ENCODE measurements around the gene CFAP92.

The CFAP92 gene

DNA sequence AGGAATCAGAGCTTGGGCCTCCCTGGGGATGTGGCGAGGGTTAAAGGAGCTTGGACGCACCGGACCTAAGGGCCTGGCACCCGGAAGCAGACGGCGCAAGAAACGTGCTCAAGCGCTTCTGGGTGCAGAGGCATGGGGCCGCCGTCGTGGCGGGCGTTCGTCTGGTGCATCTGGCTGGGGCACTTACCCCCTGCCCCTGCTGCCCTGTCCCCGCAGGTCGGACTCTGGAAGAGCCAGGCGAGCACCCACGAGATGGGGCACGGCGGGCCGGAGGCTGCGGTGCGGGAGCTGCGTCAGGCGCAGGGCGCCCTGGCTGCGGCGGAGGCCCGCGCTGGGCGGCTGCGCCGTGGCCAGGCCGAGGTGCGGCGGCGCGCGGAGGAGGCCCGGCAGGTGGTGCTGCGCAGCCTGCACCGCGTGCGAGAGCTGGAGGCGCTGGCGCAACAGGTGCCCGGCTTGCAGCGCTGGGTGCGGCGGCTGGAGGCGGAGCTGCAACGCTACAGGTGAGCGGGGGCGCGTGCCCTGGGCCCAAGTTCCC, 9.8 kb upstream of the CFAP92 start:
- peaks cover 65% of the 10 kb centered on the region for H3K27me3 ChIP-seq (ENCODE audit: insufficient read depth, poor library complexity, severe bottlenecking)
- peak; percentile 79 for ATAC-seq (ENCODE audit: low read depth)

DNA sequence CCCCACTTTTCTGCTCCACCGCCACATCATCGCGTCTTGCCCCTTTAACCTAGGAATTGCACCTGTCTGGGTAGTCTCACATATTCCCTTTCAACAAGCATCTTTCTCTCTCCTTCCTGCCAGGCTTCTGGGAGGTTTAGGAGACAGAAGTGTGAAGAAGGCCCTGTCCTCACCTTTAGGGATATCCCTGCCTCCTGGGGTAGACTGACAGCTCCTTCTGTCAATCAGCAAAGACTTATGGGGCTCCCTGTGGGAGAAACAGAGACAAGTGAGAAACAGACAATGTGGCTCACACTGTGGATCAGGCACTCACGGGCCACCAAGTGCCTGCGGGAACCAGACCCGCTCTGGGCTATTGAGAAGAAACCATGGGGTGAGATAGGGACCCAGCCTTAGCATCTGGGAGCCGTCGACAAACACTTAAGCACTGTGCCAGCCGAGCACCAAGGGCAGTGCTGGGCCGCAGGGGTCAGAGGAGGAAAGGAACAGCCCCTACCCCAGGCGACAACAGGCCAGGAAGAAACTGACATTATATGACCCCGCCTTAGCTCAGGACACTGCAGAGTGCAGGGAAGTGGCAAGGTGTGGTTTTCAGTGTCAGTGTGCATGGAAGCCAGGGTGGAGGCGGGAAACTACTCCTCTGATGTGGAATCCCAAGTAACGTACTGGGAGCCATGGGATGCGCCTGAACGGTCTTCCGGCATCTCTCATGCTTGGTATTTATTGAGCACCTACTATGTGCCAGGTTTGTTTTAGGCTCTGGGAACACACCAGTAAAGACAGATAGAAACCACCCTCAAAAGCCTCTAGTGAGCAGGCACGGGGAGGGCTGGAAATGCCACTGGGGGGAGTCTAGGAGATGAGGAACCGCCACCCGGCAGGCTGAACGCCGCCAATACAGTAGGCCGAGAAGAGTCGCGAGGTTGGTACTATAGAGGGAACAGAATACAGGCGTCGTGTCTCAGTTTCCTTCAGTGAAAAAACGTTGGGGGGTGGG, 9.0 kb upstream of the CFAP92 start:
- H3K4me3 ChIP-seq (ENCODE audit: severe bottlenecking), result no peak overlapping the region
- TF ChIP-seq, protein P1, sequence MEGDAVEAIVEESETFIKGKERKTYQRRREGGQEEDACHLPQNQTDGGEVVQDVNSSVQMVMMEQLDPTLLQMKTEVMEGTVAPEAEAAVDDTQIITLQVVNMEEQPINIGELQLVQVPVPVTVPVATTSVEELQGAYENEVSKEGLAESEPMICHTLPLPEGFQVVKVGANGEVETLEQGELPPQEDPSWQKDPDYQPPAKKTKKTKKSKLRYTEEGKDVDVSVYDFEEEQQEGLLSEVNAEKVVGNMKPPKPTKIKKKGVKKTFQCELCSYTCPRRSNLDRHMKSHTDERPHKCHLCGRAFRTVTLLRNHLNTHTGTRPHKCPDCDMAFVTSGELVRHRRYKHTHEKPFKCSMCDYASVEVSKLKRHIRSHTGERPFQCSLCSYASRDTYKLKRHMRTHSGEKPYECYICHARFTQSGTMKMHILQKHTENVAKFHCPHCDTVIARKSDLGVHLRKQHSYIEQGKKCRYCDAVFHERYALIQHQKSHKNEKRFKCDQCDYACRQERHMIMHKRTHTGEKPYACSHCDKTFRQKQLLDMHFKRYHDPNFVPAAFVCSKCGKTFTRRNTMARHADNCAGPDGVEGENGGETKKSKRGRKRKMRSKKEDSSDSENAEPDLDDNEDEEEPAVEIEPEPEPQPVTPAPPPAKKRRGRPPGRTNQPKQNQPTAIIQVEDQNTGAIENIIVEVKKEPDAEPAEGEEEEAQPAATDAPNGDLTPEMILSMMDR (IDR thresholded peaks at IDR 0.05; ENCODE audit: poor library complexity, severe bottlenecking), result no peak
- peaks cover 70% of the 10 kb centered on the region for H3K27me3 ChIP-seq (ENCODE audit: insufficient read depth, poor library complexity, severe bottlenecking)
- ATAC-seq (ENCODE audit: low read depth) (no peak), DNase-seq (ENCODE audit: low spot score) (no peak)
- no peaks in the 10 kb centered on the region for H3K36me3 ChIP-seq (ENCODE audit: low read depth)
- no peaks in the 10 kb centered on the region for H3K4me1 ChIP-seq (ENCODE audit: insufficient read depth, poor library complexity, severe bottlenecking)
- H3K27ac ChIP-seq (ENCODE audit: poor library complexity, severe bottlenecking), result no peak overlapping the region
- no peaks in the 10 kb centered on the region for H3K9me3 ChIP-seq (ENCODE audit: severe bottlenecking)

More for the DNA sequence above, 9.8 kb upstream of the CFAP92 start:
- TF ChIP-seq, protein P1 (IDR thresholded peaks at IDR 0.05; ENCODE audit: poor library complexity, severe bottlenecking), result peak; percentile 26
- Histone ChIP-seq H3K36me3 (ENCODE audit: low read depth) (no peaks in the 10 kb centered on the region), H3K4me1 (ENCODE audit: insufficient read depth, poor library complexity, severe bottlenecking) (no peaks in the 10 kb centered on the region), H3K27ac (ENCODE audit: poor library complexity, severe bottlenecking) (no peak overlapping the region), H3K9me3 (ENCODE audit: severe bottlenecking) (no peaks in the 10 kb centered on the region), H3K4me3 (ENCODE audit: severe bottlenecking) (no peak overlapping the region)
- DNase-seq (ENCODE audit: low spot score), result no peak

DNA sequence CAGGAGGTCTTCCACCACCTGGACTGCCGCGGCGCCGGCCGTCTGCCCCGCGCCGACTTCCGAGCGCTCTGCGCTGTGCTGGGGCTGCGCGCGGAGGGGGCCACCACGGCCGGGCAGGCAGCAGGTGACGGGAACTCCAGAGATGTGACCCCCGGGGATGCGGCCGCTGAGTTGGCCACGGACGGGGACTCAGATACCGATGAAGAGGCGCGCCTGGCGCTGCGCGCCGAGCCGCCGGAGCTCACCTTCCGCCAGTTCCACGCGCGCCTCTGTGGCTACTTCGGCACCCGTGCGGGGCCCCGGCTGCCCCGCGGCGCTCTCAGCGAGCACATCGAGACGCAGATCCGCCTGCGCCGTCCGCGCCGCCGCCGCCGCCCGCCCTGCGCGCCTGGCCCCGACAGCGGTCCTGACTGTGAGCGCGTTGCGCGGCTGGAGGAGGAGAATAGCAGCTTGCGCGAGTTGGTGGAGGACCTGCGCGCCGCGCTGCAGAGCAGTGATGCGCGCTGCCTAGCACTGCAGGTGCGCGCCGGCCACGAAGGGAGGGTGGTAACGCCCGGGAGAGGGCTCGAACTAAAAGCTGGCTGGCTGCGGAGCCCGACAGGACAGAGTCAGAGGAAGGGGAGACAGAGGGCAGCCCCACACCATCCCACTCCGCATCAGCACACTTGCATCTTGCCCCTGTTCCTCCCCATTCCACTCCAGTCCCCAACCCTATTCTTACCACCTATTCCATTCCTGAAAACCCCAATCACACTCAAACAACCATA, 8.1 kb upstream of the CFAP92 start:
- ATAC-seq (ENCODE audit: low read depth) (peak; percentile 47; the same call in 2 of the 3 replicates), DNase-seq (ENCODE audit: low spot score) (no peak)
- H3K4me3 ChIP-seq (ENCODE audit: severe bottlenecking), result peak overlapping the region; percentile 1
- H3K27me3 ChIP-seq (ENCODE audit: insufficient read depth, poor library complexity, severe bottlenecking), result peaks cover 65% of the 10 kb centered on the region
- no peaks in the 10 kb centered on the region for H3K4me1 ChIP-seq (ENCODE audit: insufficient read depth, poor library complexity, severe bottlenecking)
- H3K27ac ChIP-seq (ENCODE audit: poor library complexity, severe bottlenecking), result no peak overlapping the region
- H3K9me3 ChIP-seq (ENCODE audit: severe bottlenecking), result no peaks in the 10 kb centered on the region
- TF ChIP-seq, protein P1 (IDR thresholded peaks at IDR 0.05; ENCODE audit: poor library complexity, severe bottlenecking), result no peak
- no peaks in the 10 kb centered on the region for H3K36me3 ChIP-seq (ENCODE audit: low read depth)

DNA sequence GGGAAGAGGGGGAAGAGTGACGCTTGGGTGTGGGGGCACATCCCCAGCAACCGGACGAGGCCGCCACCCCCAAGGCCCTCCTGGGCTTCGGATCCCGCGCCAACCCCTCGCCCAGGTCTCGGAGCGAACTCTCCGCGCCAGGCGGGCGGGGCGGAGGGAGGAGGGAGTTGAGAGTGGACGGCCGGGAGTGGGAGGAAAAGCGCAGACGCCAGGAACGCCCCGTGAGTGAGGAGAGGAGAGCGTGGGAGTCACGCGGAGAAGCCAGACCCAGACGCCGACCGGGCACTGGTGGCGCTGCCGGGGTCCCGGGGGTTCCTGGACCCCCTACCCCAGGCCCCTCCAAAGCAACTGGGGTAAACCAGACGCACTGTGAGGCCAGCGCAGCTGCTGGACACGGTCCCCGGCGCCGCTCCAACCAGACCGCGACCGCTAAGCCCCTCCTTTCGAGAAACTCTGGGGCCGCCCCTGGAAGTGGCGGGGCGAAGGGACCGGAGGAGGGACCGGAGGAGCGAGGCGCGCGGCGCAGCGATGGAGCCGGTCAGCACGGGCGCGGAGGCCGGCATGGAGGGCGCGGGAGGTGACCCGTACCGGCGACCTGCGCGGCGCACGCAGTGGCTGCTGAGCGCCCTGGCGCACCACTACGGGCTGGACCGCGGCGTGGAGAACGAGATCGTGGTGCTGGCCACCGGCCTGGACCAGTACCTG, 7.4 kb upstream of the CFAP92 start, which contains the start of gene EFCC1:
TSS of gene EFCC1 (plus strand) at position 204 of the 705 bp plus-strand sequence. CDS start at position 529, 325 bp downstream.
- H3K4me1 ChIP-seq (ENCODE audit: insufficient read depth, poor library complexity, severe bottlenecking), result no peaks in the 10 kb centered on the region
- peaks cover 65% of the 10 kb centered on the region for H3K27me3 ChIP-seq (ENCODE audit: insufficient read depth, poor library complexity, severe bottlenecking)
- no peaks in the 10 kb centered on the region for H3K36me3 ChIP-seq (ENCODE audit: low read depth)
- no peaks in the 10 kb centered on the region for H3K9me3 ChIP-seq (ENCODE audit: severe bottlenecking)
- ATAC-seq (ENCODE audit: low read depth) (peak; percentile 26; the same call in 2 of the 3 replicates), DNase-seq (ENCODE audit: low spot score) (no peak)
- TF ChIP-seq, protein P1 (IDR thresholded peaks at IDR 0.05; ENCODE audit: poor library complexity, severe bottlenecking), result no peak
- peak within 1 kb of the TSS; percentile 1 for H3K4me3 ChIP-seq (ENCODE audit: severe bottlenecking)
- no peak within 1 kb of the TSS for H3K27ac ChIP-seq (ENCODE audit: poor library complexity, severe bottlenecking)

All from RWPE2 (cell line).